ENCODE results near the gene TUBA1C.
"Not testable (repeated sequence)": the region's sequence is repeated elsewhere in the genome, so short reads cannot be mapped to it uniquely, and the experiment has no call there.

TUBA1C gene

DNA sequence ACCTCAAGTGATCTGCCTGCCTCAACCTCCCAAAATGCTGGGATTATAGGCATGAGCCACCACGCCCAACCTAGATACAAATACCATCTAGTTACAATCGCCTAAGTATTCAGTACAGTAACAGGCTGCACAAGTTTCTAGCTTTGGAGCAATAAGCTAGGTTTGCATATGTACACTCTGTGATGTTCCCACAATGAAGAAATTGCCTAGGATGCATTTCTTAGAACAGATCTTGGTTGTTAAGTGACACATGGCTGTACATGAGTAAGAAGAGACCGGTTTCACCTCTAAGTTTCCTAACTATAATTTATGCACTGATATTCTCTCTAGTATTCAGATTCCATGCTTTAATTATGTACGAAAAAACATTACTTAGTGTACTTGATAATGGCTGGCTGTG lies 5.4 kb upstream of the TUBA1C start:
- CTCF ChIA-PET, result interaction anchor here (1.0 to 2.2 kb wide), 3 partner anchors 17 to 172 kb away, joined by 4 to 11 read pairs (median 5); no protein-coding TSS in a partner anchor
- TF ChIP-seq CTCF (IDR thresholded peaks at IDR 0.05; ENCODE audit: insufficient read depth, low read length, missing control alignments), result no peak
- H3K4me3 ChIP-seq (ENCODE audit: low read depth, low read length), result no peak overlapping the region
- POLR2A ChIA-PET, result interaction anchor here (1.2 to 1.4 kb wide), 2 partner anchors 70 to 129 kb away, joined by 3 read pairs; partner anchors contain the start of gene TUBA1A
- DNase-seq (ENCODE audit: low read depth, low spot score), result no peak

GRCh38 chr12:49260166-49260565 lies 4.7 kb upstream of the TUBA1C start:
- no peak for TF ChIP-seq CTCF (IDR thresholded peaks at IDR 0.05; ENCODE audit: insufficient read depth, low read length, missing control alignments)
- CTCF ChIA-PET, result interaction anchor here (0.8 to 2.2 kb wide), 9 partner anchors 9 to 173 kb away, joined by 3 to 11 read pairs (median 4); partner anchors contain the start of genes DNAJC22 and PRPH
- DNase-seq (ENCODE audit: low read depth, low spot score), result no peak
- POLR2A ChIA-PET, result interaction anchor here (1.2 to 1.4 kb wide), 2 partner anchors 71 to 130 kb away, joined by 3 read pairs; partner anchors contain the start of gene TUBA1A
- no peak overlapping the region for H3K4me3 ChIP-seq (ENCODE audit: low read depth, low read length)

GRCh38 chr12:49260571-49261363 lies 4.1 kb upstream of the TUBA1C start:
- no peak overlapping the region for H3K4me3 ChIP-seq (ENCODE audit: low read depth, low read length)
- no peak for DNase-seq (ENCODE audit: low read depth, low spot score)
- POLR2A ChIA-PET, result interaction anchor here (1.2 to 1.4 kb wide), 2 partner anchors 72 to 131 kb away, joined by 3 read pairs; partner anchors contain the start of gene TUBA1A

GRCh38 chr12:49261721-49262120 lies 3.2 kb upstream of the TUBA1C start:
- ChIA-PET CTCF (interaction anchor here (0.6 to 1.6 kb wide), 3 partner anchors 9 to 39 kb away, joined by 4 to 8 read pairs (median 5); partner anchors contain the start of gene PRPH), POLR2A (no interaction called here)
- no peak for DNase-seq (ENCODE audit: low read depth, low spot score)
- no peak for TF ChIP-seq CTCF (IDR thresholded peaks at IDR 0.05; ENCODE audit: insufficient read depth, low read length, missing control alignments)
- H3K4me3 ChIP-seq (ENCODE audit: low read depth, low read length), result no peak overlapping the region

More at GRCh38 chr12:49260571-49261363, 4.1 kb upstream of the TUBA1C start:
- CTCF ChIA-PET, result interaction anchor here (0.8 to 2.2 kb wide), 8 partner anchors 9 to 173 kb away, joined by 3 to 11 read pairs (median 4); partner anchors contain the start of genes DNAJC22 and PRPH
- TF ChIP-seq CTCF (IDR thresholded peaks at IDR 0.05; ENCODE audit: insufficient read depth, low read length, missing control alignments), result no peak

DNA sequence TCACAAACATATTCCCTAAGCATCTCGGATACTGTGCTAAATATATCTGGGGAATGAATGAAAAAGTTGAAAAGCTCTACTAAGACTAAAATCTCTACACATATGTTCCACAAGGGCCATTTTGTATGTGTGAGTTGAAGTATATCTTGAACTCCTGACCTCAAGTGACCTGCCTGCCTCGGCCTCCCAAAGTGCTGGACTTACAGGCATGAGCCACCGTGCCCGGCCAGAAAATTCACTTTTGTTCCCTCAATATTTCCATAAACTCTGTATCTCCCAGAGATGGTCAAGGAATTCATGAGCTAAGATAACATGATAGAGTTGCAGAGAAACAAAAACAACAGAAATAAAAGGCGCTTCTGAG lies 1.5 kb upstream of the TUBA1C start:
- ChIA-PET CTCF (interaction anchor here (0.6 to 2.6 kb wide), 20 partner anchors 10 to 252 kb away, joined by 3 to 12 read pairs (median 4); partner anchors contain the start of genes TUBA1A and TUBA1B), POLR2A (interaction anchor here (0.7 to 3.9 kb wide), 4 partner anchors 8 to 240 kb away, joined by 3 to 21 read pairs (median 6); partner anchors contain the start of genes TUBA1A and TUBA1B)
- DNase-seq (ENCODE audit: low read depth, low spot score), result no peak
- no peak overlapping the region for H3K4me3 ChIP-seq (ENCODE audit: low read depth, low read length)
- TF ChIP-seq CTCF (IDR thresholded peaks at IDR 0.05; ENCODE audit: insufficient read depth, low read length, missing control alignments), result no peak

DNA sequence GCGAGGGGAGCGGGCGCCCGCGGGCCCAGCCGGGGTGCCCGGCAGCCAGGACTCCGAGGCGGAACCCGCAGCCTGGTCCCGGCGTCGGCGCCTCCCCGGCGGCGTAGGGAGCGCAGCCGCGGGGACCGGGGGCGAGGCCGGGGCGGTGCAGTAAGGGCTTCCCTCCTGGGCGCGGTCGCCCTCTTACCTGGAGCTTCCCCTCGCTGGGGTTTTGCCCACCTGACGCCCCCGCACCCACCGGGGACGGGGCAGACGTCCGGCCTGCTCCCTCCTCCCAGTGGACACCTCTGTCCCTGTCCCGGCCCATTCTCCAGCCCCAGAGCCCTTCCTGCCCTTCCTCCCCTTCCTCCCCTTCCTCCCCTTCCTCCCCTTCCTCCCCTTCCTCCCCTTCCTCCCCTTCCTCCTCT lies 413 bp upstream of the TUBA1C start:
- DNase-seq (ENCODE audit: low read depth, low spot score), result no peak
- H3K4me3 ChIP-seq (ENCODE audit: low read depth, low read length), result peak overlapping the region; percentile 94
- TF ChIP-seq CTCF (IDR thresholded peaks at IDR 0.05; ENCODE audit: insufficient read depth, low read length, missing control alignments), result no peak
- CTCF ChIA-PET, result interaction anchor here (1.1 to 2.6 kb wide), 12 partner anchors 9 to 201 kb away, joined by 3 to 12 read pairs (median 6); partner anchors contain the start of genes TUBA1A and TUBA1B
- POLR2A ChIA-PET, result interaction anchor here (0.6 to 3.9 kb wide), 4 partner anchors 9 to 348 kb away, joined by 4 to 21 read pairs (median 6); partner anchors contain the start of genes TUBA1A and TUBA1B

GRCh38 chr12:49269191-49269590 lies 4.3 kb downstream of the TUBA1C start:
- DNase-seq (ENCODE audit: low read depth, low spot score), result not testable (repeated sequence)
- peak overlapping the region; percentile 13; the same call in 1 of the 2 replicates for H3K4me3 ChIP-seq (ENCODE audit: low read depth, low read length)
- CTCF ChIA-PET, result interaction anchor here (4.1 kb wide), 1 partner anchor 19 kb away, joined by 31 read pairs; no protein-coding TSS in a partner anchor
- POLR2A ChIA-PET, result interaction anchor here (0.6 to 1.1 kb wide), 5 partner anchors 8 to 139 kb away, joined by 3 to 7 read pairs (median 5); partner anchors contain the start of gene TUBA1B

Measured in AG04449 (cell line).